Uterus (tissue), 4 donors: ENCODE data around the gene RNF214. TPM values are rescaled to one million over a fixed set of nuclear protein-coding genes. Genes with fewer than 3 reads are reported as not detected.

ENCODE experiments used
- DNase-seq, 2 donors: peaks; one replicate each; pipeline ENCODE4 v3.0.0-alpha.2; 2019 to 2020
- H3K27ac ChIP-seq, 2 donors: fragments of 200-600 bp; sonication (generic); 1 replicate in 1 of 2; 2 replicates in 1 of 2; pipeline ENCODE4 v1.5.1; 2016 to 2018
- H3K27me3 ChIP-seq, 2 donors: fragments of 200-600 bp; sonication (generic); one replicate each; pipeline ENCODE4 v1.5.1; 2018 to 2019; ENCODE audit warnings: control low read depth in 1 of 2
- H3K36me3 ChIP-seq, 2 donors: fragments of 200-600 bp; sonication (generic); one replicate each; pipeline ENCODE4 v1.5.1; 2019; ENCODE audit warnings: control low read depth in 1 of 2
- H3K4me1 ChIP-seq, 2 donors: fragments of 200-600 bp; sonication (generic); one replicate each; pipeline ENCODE4 v1.5.1; 2018 to 2019; ENCODE audit warnings: control low read depth in 1 of 2
- H3K4me3 ChIP-seq, 2 donors: fragments of 200-600 bp; sonication (generic); 1 replicate in 1 of 2; 2 replicates in 1 of 2; pipeline ENCODE4 v1.5.1; 2018 to 2019; ENCODE audit warnings: mild to moderate bottlenecking in 1 of 2
- H3K9me3 ChIP-seq, 2 donors: fragments of 200-600 bp; sonication (generic); one replicate each; pipeline ENCODE4 v1.5.1; 2019; ENCODE audit warnings: control low read depth in 1 of 2
- CTCF ChIP-seq, 4 experiments: fragments of 200-600 bp in 2 of 4; fragments of 450-650 bp in 2 of 4; sonication (generic) in 2 of 4; IDR thresholded peaks; one replicate each; pipeline ENCODE4 v1.5.1; 2016 to 2019; ENCODE audit warnings: antibody characterized with exemption in 4 of 4, mild to moderate bottlenecking in 2 of 4, moderate library complexity in 1 of 4
- POLR2A ChIP-seq, 2 donors: fragments of 450-650 bp; IDR thresholded peaks; one replicate each; pipeline ENCODE4 v1.6.1; 2016; ENCODE audit warnings: antibody characterized with exemption in 2 of 2, mild to moderate bottlenecking in 1 of 2, moderate library complexity in 1 of 2
- intact Hi-C: fragments of 100-400 bp; cut with DNase I; formaldehyde crosslinking; loops from one replicate; pipeline ENCODE4 v1.15.1; 2023; ENCODE audit warnings: low total_unique reads
- total RNA-seq, 4 donors: library from RNA; depleted of rRNA in 3 of 4; stranded (reverse); fragments of >200 nt in 3 of 4; gene quantifications; one replicate each; pipeline versions ENCODE4 v1.1.0 to v1.2.4, GENCODE V29; 2014 to 2023
- donor health status: DM: yes; HTN: yes; CAD: no.

RNF214 gene
- total RNA-seq, 4 donors from 2014 or later: 4.4 to 38.6 (median 11.4) TPM

GRCh38 chr11:117230286-117230961, 2.0 kb upstream of the RNF214 start:
- no peaks in the 10 kb centered on the region for H3K4me1 ChIP-seq
- DNase-seq: no peak
- H3K4me3 ChIP-seq: peak overlapping the region in 1 of 2 donors; percentile 77
- intact Hi-C loops: loop anchor here (10.0 kb wide), 1 partner anchor 84 kb away; the partner anchor contains the start of gene BACE1
- no peaks in the 10 kb centered on the region for H3K36me3 ChIP-seq
- H3K27me3 ChIP-seq: no peaks in the 10 kb centered on the region
- TF ChIP-seq POLR2A (IDR thresholded peaks at IDR 0.05) (no peak), CTCF (IDR thresholded peaks at IDR 0.05) (no peak)
- H3K9me3 ChIP-seq: no peaks in the 10 kb centered on the region
- peak overlapping the region in 1 of 2 donors; percentile 92 for H3K27ac ChIP-seq

DNA sequence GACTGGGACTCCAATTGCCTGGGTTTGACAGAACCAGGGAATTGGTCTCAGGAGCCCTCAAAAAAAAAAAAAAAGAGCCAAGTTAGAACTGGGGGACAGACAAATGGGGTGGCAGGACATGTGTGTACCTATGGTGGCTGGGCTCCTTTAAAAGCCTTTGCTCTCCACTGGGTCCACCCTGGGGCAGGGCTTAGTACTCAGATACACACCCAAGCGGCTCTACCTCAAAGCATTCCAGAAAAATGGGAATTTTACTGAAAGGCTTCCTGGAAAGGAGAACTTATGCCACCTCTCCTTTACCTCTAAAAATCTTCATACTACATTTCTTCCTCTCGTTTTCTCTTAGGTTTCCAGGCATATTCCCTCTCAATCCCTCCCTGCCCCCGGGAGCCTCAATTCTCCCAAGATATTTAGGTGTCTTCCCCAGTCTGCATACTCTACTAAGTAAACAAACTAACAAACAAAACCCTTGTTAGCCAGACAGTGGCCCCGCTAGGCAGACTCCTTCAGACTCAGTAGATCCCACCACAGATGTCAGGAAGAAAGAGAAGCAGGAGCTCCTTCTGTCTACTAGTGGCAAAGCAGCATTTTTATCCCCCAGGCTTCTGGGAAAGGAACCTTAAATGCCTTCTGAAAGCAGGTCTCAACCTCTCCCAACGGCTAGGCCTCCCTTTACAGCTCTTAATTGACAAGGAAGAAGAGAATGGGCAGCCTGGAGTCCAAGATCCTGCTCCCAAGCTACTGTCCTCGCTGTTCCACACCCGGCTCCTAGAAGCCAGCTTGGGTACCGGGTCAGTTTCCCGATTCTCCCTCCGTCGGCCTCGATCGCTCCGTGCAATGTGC, 1.3 kb upstream of the RNF214 start:
- intact Hi-C loops: loop anchor here (10.0 kb wide), 1 partner anchor 84 kb away; the partner anchor contains the start of gene BACE1
- Histone ChIP-seq H3K36me3 (no peaks in the 10 kb centered on the region), H3K27ac (peak overlapping the region; percentile 92 to 98), H3K4me1 (no peaks in the 10 kb centered on the region), H3K27me3 (no peaks in the 10 kb centered on the region), H3K4me3 (peak overlapping the region; percentile 77 to 93), H3K9me3 (no peaks in the 10 kb centered on the region)
- TF ChIP-seq CTCF (IDR thresholded peaks at IDR 0.05): no peak
- TF ChIP-seq POLR2A (IDR thresholded peaks at IDR 0.05): no peak
- DNase-seq: no peak

DNA sequence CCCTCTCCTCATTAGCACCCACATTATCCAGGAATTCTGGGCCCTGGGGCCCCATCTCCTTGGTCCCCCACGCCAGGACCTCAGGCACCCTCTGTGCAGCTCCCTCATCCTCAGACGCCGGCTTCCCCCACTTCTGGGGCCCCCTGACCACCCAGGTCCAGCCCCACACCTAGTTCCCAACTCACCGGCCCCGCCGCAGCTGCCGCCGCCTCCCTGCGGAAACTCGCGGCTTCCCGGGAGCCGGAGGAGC, 704 bp upstream of the RNF214 start, which contains the start of gene PCSK7:
TSS of gene PCSK7 (minus strand) at position 232 of the 250 bp plus-strand sequence. CDS start 2,229 bp downstream, outside the sequence.
- no peaks in the 10 kb centered on the region for H3K27me3 ChIP-seq
- H3K4me1 ChIP-seq: no peaks in the 10 kb centered on the region
- no peaks in the 10 kb centered on the region for H3K36me3 ChIP-seq
- H3K4me3 ChIP-seq: peak within 1 kb of the TSS; percentile 77 to 93
- H3K9me3 ChIP-seq: no peaks in the 10 kb centered on the region
- TF ChIP-seq CTCF (IDR thresholded peaks at IDR 0.05): no peak
- no peak for TF ChIP-seq POLR2A (IDR thresholded peaks at IDR 0.05)
- peak in 1 of 2 donors; percentile 70 for DNase-seq
- intact Hi-C loops: loop anchor here (10.0 kb wide), 1 partner anchor 83 kb away; the partner anchor contains the start of gene BACE1
- peak within 1 kb of the TSS; percentile 92 to 98 for H3K27ac ChIP-seq

DNA sequence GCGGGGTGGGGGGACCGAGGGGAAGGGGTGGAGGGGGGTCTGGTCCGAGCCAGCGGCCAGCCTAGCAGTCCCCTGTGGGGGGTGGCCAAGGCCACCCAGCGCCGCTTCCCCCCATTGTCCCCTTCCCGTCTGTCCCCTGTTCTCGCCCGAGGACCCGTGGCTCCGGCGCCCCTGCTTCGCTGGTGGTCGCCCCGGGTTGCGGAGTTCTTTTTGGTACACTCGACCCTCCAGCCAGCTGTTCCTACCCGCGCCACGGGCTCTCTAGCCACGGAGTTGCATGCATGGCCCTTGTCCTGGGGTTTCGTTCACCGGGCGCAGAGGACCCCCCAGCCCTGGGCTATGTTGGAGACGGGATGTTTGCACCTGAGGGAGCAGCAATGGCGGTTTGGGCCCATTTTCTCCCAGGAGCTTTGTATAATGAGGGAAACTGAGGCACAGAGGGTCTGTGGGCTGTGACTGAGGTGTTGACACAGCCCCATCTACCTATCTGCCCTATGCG, 489 bp downstream of the RNF214 start:
- Histone ChIP-seq H3K27ac (peak overlapping the region; percentile 92 to 98), H3K27me3 (no peaks in the 10 kb centered on the region), H3K4me1 (no peaks in the 10 kb centered on the region), H3K9me3 (no peaks in the 10 kb centered on the region), H3K36me3 (no peaks in the 10 kb centered on the region), H3K4me3 (peak overlapping the region; percentile 77 to 93)
- no peak for TF ChIP-seq CTCF (IDR thresholded peaks at IDR 0.05)
- no peak for TF ChIP-seq POLR2A (IDR thresholded peaks at IDR 0.05)
- peak in 1 of 2 donors; percentile 40 for DNase-seq
- intact Hi-C loops: loop anchor here (10.0 kb wide), 1 partner anchor 82 kb away; the partner anchor contains the start of gene BACE1
